ENCODE data around the gene SLAMF1. TPM values are rescaled to one million over a fixed set of nuclear protein-coding genes. Genes with fewer than 3 reads are reported as not detected.
"Not testable (repeated sequence)": the region's sequence is repeated elsewhere in the genome, so short reads cannot be mapped to it uniquely, and the experiment has no call there.

The SLAMF1 gene
- total RNA-seq, 1 donor: not detected

DNA sequence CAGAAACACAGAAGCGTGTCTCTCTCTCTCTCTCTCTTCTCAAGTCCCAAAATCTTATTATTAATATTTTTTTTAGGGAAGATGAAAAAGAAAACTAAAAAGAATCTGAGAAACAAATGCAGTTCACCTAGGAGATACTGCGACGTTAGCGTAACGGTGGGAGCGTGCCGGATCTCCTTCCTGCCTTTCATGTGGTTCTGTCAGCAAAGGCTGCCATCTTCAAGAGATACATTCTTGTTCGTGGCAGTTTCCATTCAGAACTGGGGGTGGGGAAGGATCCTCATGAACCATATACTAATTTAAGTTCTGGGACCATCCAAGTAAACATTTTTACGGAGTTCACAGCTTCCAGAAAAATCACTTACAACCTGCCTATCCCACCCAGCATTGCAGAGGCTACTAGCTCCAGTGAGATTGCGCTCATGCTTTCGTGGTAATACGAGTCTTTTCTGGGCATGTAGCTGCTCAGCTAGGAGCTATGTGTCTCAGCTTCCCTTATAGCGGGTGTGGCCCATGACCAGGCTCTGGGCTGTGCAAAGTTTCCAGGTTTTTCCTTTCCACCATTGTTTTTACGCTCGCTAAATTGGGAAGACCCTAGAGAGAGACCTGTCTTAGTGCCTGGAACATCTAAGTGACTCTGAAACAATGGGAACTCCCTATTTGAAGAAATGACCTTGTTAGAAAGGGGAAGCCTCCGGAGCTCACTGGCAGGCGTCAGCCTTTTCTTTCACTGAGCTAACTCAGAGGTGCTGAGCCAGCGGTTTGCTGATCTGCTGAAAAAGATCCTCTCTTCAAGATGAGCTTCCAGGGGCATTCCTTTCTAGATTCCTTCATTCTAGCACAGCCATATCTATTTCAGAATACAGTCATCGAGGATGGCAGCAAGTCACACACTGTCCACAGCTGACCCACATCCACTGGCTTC is 17.3 kb downstream of the SLAMF1 start:
- TF ChIP-seq, protein P1, sequence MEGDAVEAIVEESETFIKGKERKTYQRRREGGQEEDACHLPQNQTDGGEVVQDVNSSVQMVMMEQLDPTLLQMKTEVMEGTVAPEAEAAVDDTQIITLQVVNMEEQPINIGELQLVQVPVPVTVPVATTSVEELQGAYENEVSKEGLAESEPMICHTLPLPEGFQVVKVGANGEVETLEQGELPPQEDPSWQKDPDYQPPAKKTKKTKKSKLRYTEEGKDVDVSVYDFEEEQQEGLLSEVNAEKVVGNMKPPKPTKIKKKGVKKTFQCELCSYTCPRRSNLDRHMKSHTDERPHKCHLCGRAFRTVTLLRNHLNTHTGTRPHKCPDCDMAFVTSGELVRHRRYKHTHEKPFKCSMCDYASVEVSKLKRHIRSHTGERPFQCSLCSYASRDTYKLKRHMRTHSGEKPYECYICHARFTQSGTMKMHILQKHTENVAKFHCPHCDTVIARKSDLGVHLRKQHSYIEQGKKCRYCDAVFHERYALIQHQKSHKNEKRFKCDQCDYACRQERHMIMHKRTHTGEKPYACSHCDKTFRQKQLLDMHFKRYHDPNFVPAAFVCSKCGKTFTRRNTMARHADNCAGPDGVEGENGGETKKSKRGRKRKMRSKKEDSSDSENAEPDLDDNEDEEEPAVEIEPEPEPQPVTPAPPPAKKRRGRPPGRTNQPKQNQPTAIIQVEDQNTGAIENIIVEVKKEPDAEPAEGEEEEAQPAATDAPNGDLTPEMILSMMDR (IDR thresholded peaks at IDR 0.05; ENCODE audit: extremely low read depth, low read depth, low read length): no peak
- H3K4me3 ChIP-seq (ENCODE audit: insufficient read depth, low read length): no peak overlapping the region
- H2AFZ ChIP-seq (ENCODE audit: low read length): no peak overlapping the region
- no peak overlapping the region for H3K27ac ChIP-seq (ENCODE audit: low read depth, low read length)
- no peaks in the 10 kb centered on the region for H3K36me3 ChIP-seq (ENCODE audit: insufficient read depth, low read length)
- DNase-seq (ENCODE audit: insufficient read length, low spot score, missing footprints): no peak
- H3K79me2 ChIP-seq (ENCODE audit: insufficient read depth, low read length): no peaks in the 10 kb centered on the region
- H4K20me1 ChIP-seq (ENCODE audit: insufficient read depth, low read length): no peaks in the 10 kb centered on the region
- no peaks in the 10 kb centered on the region for H3K27me3 ChIP-seq (ENCODE audit: insufficient read depth, low read length)
- no peaks in the 10 kb centered on the region for H3K4me1 ChIP-seq (ENCODE audit: insufficient read depth, low read length)
- H3K4me2 ChIP-seq (ENCODE audit: insufficient read depth, low read length): no peak overlapping the region
- no peaks in the 10 kb centered on the region for H3K9me3 ChIP-seq (ENCODE audit: low read depth, low read length)

DNA sequence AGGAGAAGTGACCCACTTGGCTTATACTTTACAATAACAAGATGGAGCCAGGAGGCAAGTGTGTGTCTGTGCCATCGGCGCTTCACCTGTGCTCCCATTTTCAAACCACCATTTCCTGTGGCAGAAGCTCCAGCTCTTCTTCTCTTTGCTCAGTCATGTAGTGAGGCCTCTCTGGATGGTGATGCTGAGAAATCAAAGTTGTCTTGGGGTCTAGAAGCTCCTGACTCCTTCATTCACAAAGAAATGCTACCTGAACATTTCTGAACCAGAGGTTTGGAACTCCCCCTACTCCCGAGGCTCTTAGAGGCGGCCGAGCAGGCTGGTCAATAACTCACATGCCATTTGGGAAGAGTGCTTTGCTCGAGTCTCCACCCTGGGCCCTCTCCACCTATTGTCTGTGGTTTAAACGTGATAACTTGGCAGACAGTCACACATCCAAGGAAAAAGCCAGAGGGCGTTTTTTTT is 18.0 kb downstream of the SLAMF1 start:
- H3K4me2 ChIP-seq (ENCODE audit: insufficient read depth, low read length): no peak overlapping the region
- TF ChIP-seq, protein P1 (IDR thresholded peaks at IDR 0.05; ENCODE audit: extremely low read depth, low read depth, low read length): no peak
- H3K9me3 ChIP-seq (ENCODE audit: low read depth, low read length): no peaks in the 10 kb centered on the region
- no peak overlapping the region for H3K27ac ChIP-seq (ENCODE audit: low read depth, low read length)
- no peak overlapping the region for H2AFZ ChIP-seq (ENCODE audit: low read length)
- H3K4me1 ChIP-seq (ENCODE audit: insufficient read depth, low read length): no peaks in the 10 kb centered on the region
- no peaks in the 10 kb centered on the region for H4K20me1 ChIP-seq (ENCODE audit: insufficient read depth, low read length)
- no peaks in the 10 kb centered on the region for H3K79me2 ChIP-seq (ENCODE audit: insufficient read depth, low read length)
- no peak for DNase-seq (ENCODE audit: insufficient read length, low spot score, missing footprints)
- H3K36me3 ChIP-seq (ENCODE audit: insufficient read depth, low read length): no peaks in the 10 kb centered on the region
- no peak overlapping the region for H3K4me3 ChIP-seq (ENCODE audit: insufficient read depth, low read length)
- no peaks in the 10 kb centered on the region for H3K27me3 ChIP-seq (ENCODE audit: insufficient read depth, low read length)

DNA sequence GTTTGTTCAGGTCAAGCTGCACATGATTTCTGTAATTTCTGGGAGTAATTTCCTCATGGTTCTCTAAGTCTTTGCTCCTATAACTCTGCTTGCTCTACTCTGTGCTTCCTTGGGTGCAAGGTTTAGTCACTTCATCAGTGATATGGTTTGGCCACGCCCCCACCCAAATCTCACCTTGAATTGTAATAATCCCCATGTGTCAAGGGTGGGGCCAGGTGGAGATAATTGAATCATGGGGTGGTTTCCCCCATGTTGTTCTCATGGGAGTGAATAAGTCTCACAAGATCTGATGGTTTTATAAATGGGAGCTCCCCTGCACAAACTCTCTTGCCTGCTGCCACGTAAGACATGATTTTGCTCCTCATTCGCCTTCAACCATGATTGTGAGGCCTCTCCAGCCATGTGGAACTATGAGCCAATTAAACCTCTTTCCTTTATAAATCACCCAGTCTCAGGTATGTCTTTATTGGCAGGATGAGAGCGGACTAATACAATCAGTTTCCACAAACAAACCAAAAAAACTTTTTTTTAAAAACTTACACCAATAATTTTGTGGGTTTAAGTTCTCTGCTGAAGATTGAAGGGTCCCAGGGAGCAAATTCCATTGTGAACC is 19.1 kb downstream of the SLAMF1 start:
- not testable (repeated sequence) for H2AFZ ChIP-seq (ENCODE audit: low read length); DNase-seq (ENCODE audit: insufficient read length, low spot score, missing footprints); H3K4me2 ChIP-seq (ENCODE audit: insufficient read depth, low read length); H3K9me3 ChIP-seq (ENCODE audit: low read depth, low read length); H3K4me3 ChIP-seq (ENCODE audit: insufficient read depth, low read length); H3K27ac ChIP-seq (ENCODE audit: low read depth, low read length); H3K36me3 ChIP-seq (ENCODE audit: insufficient read depth, low read length); H3K4me1 ChIP-seq (ENCODE audit: insufficient read depth, low read length); H4K20me1 ChIP-seq (ENCODE audit: insufficient read depth, low read length); H3K27me3 ChIP-seq (ENCODE audit: insufficient read depth, low read length); H3K79me2 ChIP-seq (ENCODE audit: insufficient read depth, low read length)

DNA sequence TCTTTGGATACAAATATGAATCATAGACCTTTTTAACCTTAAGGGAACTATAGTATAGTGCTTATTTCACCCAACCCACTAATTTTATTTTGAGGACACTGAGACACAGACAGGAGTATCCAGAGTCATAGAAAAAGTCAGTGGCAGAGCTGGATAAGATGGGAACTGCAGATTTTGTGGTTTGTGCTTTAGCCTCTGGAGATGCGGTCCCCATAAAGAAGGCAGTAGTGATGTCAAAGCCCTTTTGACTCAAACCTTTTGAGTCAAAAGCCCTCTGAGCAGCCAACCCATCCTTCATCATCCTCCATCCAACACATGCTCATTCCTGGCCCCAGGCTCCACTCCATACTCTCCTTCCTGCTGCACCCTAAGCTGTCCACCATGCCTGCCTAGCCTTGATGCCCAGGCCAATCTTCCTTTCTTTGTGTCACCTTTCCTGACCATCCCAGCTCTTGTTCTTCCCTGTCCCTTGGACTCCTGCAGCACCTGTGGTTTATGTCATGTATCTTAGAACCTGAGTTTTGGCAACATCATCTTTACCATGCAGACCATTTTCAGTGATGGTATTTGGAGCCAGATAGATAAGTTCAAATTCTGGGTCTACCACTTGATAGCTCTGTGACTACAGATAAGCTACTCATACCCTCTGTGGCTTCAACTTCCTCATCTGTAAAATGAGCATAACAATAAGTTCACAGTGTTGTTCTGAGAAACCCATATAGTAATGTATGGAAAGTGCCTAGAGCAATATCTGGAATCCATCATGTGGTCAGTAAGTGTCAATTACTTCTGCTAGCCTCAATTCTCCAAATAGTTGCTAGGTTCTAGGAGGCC is 20.1 kb downstream of the SLAMF1 start:
- no peaks in the 10 kb centered on the region for H3K79me2 ChIP-seq (ENCODE audit: insufficient read depth, low read length)

More for the DNA sequence above, 20.1 kb downstream of the SLAMF1 start:
- Histone ChIP-seq H3K9me3 (ENCODE audit: low read depth, low read length) (no peaks in the 10 kb centered on the region), H3K27ac (ENCODE audit: low read depth, low read length) (no peak overlapping the region), H3K4me3 (ENCODE audit: insufficient read depth, low read length) (no peak overlapping the region), H3K36me3 (ENCODE audit: insufficient read depth, low read length) (no peaks in the 10 kb centered on the region), H4K20me1 (ENCODE audit: insufficient read depth, low read length) (no peaks in the 10 kb centered on the region), H3K4me2 (ENCODE audit: insufficient read depth, low read length) (no peak overlapping the region), H3K27me3 (ENCODE audit: insufficient read depth, low read length) (no peaks in the 10 kb centered on the region), H3K4me1 (ENCODE audit: insufficient read depth, low read length) (no peaks in the 10 kb centered on the region), H2AFZ (ENCODE audit: low read length) (no peak overlapping the region)
- TF ChIP-seq, protein P1 (IDR thresholded peaks at IDR 0.05; ENCODE audit: extremely low read depth, low read depth, low read length): no peak
- DNase-seq (ENCODE audit: insufficient read length, low spot score, missing footprints): no peak

All from osteoblast (primary cell).